ENCODE results near the gene CADPS2.

DNA sequence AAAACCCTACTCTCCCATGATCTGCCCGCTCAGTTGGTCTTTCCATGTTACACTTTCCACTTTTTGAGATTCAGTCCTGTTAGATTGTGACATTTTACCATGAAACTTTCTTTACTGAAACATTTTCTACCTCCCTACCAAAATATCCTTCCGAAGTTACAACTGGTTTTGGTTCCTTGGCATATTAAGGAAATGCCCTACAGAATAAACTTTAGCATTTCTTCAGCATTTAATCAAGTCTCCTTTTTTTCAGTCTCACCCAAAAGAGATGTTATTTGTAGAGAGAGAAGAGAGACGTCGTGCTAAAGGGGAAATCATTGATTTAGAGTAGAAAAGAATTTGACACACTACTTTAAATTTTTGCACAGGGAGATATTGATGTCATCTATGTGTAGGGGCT is 572.0 kb downstream of the CADPS2 start:
- TF ChIP-seq, protein P1, sequence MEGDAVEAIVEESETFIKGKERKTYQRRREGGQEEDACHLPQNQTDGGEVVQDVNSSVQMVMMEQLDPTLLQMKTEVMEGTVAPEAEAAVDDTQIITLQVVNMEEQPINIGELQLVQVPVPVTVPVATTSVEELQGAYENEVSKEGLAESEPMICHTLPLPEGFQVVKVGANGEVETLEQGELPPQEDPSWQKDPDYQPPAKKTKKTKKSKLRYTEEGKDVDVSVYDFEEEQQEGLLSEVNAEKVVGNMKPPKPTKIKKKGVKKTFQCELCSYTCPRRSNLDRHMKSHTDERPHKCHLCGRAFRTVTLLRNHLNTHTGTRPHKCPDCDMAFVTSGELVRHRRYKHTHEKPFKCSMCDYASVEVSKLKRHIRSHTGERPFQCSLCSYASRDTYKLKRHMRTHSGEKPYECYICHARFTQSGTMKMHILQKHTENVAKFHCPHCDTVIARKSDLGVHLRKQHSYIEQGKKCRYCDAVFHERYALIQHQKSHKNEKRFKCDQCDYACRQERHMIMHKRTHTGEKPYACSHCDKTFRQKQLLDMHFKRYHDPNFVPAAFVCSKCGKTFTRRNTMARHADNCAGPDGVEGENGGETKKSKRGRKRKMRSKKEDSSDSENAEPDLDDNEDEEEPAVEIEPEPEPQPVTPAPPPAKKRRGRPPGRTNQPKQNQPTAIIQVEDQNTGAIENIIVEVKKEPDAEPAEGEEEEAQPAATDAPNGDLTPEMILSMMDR (IDR thresholded peaks at IDR 0.05): no peak
- TF ChIP-seq IRF2 (CRISPR knock-in tag; IDR thresholded peaks at IDR 0.05; ENCODE audit: borderline replicate concordance, low read depth) (no peak), E2F1 (CRISPR knock-in tag; IDR thresholded peaks at IDR 0.05) (no peak)

Measured in WTC11 (cell line).